Left renal cortex interstitium (tissue), 4 donors: ENCODE data around the gene FAM89B. TPM values are rescaled to one million over a fixed set of nuclear protein-coding genes. Genes with fewer than 3 reads are reported as not detected.

ENCODE experiments used
- DNase-seq, 4 donors: peaks; one replicate each; pipeline ENCODE4 v3.0.0-alpha.2; 2013; ENCODE audit warnings: low read depth in 4 of 4, low spot score in 2 of 4, missing footprints in 1 of 4
- polyA plus RNA-seq, 4 donors: library from polyadenylated mRNA; unstranded; fragments of 120-200 nt; gene quantifications; one replicate each; pipeline ENCODE4 v1.2.1, GENCODE V29; 2013; ENCODE audit not compliant: insufficient read length in 4 of 4

Gene FAM89B
- polyA plus RNA-seq, 4 donors: 20.1 to 41.3 (median 29.2) TPM

- DNase-seq: no peak
These were observed 36.9 kb downstream of the FAM89B start for GRCh38 chr11:65609229-65609628.

GRCh38 chr11:65609665-65610064 is 37.3 kb downstream of the FAM89B start:
- DNase-seq: no peak

GRCh38 chr11:65610404-65610803 is 38.1 kb downstream of the FAM89B start:
- no peak for DNase-seq

- DNase-seq: no peak
These were observed 38.9 kb downstream of the FAM89B start for GRCh38 chr11:65611028-65611757.

- DNase-seq: no peak
These were observed 39.6 kb downstream of the FAM89B start for GRCh38 chr11:65611758-65612603.

- no peak for DNase-seq
These were observed 40.4 kb downstream of the FAM89B start for GRCh38 chr11:65612691-65613090.

- DNase-seq: no peak
These were observed 41.0 kb downstream of the FAM89B start for GRCh38 chr11:65613091-65613928.

- peak; percentile 100 for DNase-seq
These were observed 43.1 kb downstream of the FAM89B start, which contains the start of gene PCNX3 for GRCh38 chr11:65615229-65615949. PCNX3 (plus strand) TSS chr11:65615776; CDS start chr11:65616312, 536 bp downstream.

GRCh38 chr11:65615950-65616574 is 43.7 kb downstream of the FAM89B start:
- no peak for DNase-seq

- DNase-seq: no peak
These were observed 44.2 kb downstream of the FAM89B start for GRCh38 chr11:65616575-65617001.

GRCh38 chr11:65617136-65617850 is 45.0 kb downstream of the FAM89B start:
- DNase-seq: no peak

- no peak for DNase-seq
These were observed 45.8 kb downstream of the FAM89B start for GRCh38 chr11:65617990-65618751.

GRCh38 chr11:65618763-65619162 is 46.4 kb downstream of the FAM89B start:
- no peak for DNase-seq

- DNase-seq: no peak
These were observed 47.1 kb downstream of the FAM89B start for GRCh38 chr11:65619281-65619928.

GRCh38 chr11:65620666-65621065 is 48.3 kb downstream of the FAM89B start:
- DNase-seq: no peak

- no peak for DNase-seq
These were observed 49.1 kb downstream of the FAM89B start for GRCh38 chr11:65621460-65621859.

GRCh38 chr11:65622011-65622410 is 49.7 kb downstream of the FAM89B start:
- DNase-seq: no peak

- no peak for DNase-seq
These were observed 50.8 kb downstream of the FAM89B start for GRCh38 chr11:65623177-65623576.
